K562 (cell line): Measurements from ENCODE around the gene PRR35. TPM values are rescaled to one million over a fixed set of nuclear protein-coding genes. Genes with fewer than 3 reads are reported as not detected.

ENCODE experiments used
- CBX2 ChIP-seq: fragments of 200-600 bp; sonication (generic); IDR thresholded peaks from one replicate; pipeline ENCODE4 v1.6.1; 2012; ENCODE audit warnings: mild to moderate bottlenecking, low read length, inconsistent platforms; ENCODE audit not compliant: insufficient read depth, poor library complexity, severe bottlenecking
- DACH1 ChIP-seq: fragments of 450-650 bp; IDR thresholded peaks from 2 replicates; pipeline ENCODE4 v1.6.1; 2018; ENCODE audit not compliant: partially characterized antibody
- MCM7 ChIP-seq, 2 experiments: fragments of 450-650 bp; IDR thresholded peaks; 2 replicates each; pipeline ENCODE4 v1.6.1; 2016 to 2018
- MEF2D ChIP-seq: conservative IDR thresholded peaks from 2 replicates; pipeline ENCODE4 v1.6.1; 2016; ENCODE audit warnings: low read depth, missing genetic modification characterization, missing compliant biosample characterization
- RBM34 ChIP-seq: fragments of 200-400 bp; formaldehyde crosslinking; IDR thresholded peaks from 2 replicates; pipeline ENCODE4 v1.6.1; 2018; ENCODE audit warnings: low read length, borderline replicate concordance; ENCODE audit not compliant: insufficient read depth
- TBP ChIP-seq: optimal IDR thresholded peaks from 2 replicates; pipeline ENCODE3; 2011; ENCODE audit warnings: low read depth, low read length, improper control_type of control experiment
- TEAD4 ChIP-seq, 2 experiments: sonication (generic) in 1 of 2; formaldehyde crosslinking in 1 of 2; IDR thresholded peaks; 2 replicates each; pipeline versions ENCODE4 v1.6.1 to v1.8.0; 2012 to 2022; ENCODE audit warnings: borderline replicate concordance in 1 of 2, inconsistent platforms in 1 of 2, low read length in 1 of 2, mild to moderate bottlenecking in 1 of 2, missing genetic modification reagents in 1 of 2
- ZNF507 ChIP-seq: conservative IDR thresholded peaks from 2 replicates; pipeline ENCODE4 v1.6.1; 2017; ENCODE audit warnings: missing genetic modification characterization, missing compliant biosample characterization
- ZNF561 ChIP-seq: fragments of 450-650 bp; formaldehyde crosslinking; conservative IDR thresholded peaks from 2 replicates; pipeline ENCODE4 v1.4.0; 2020; ENCODE audit warnings: mild to moderate bottlenecking, moderate library complexity
- ZNF695 ChIP-seq: fragments of 450-650 bp; formaldehyde crosslinking; IDR thresholded peaks from 2 replicates; pipeline ENCODE4 v1.4.0; 2020; ENCODE audit warnings: mild to moderate bottlenecking, moderate library complexity
- ZNF696 ChIP-seq: fragments of 250-450 bp; sonication (Bioruptor Pico); conservative IDR thresholded peaks from 2 replicates; pipeline ENCODE4 v1.4.0; 2020; ENCODE audit warnings: mild to moderate bottlenecking, moderate library complexity
- polyA plus RNA-seq, 8 experiments: library from polyadenylated mRNA; depleted of rRNA in 4 of 8; stranded (reverse) in 5 of 8; unstranded in 3 of 8; fragments of >200 nt; fragmentation: Nextera tagmentation in 2 of 8; fragmentation: Illumina TruSeq in 1 of 8; extraction: Ambion mirVana in 2 of 8; extraction: Trizol in 1 of 8; gene quantifications; 2 replicates each; pipeline versions ENCODE4 v1.2.1 to v1.2.3, GENCODE V29; 2011 to 2014; ENCODE audit warnings: inconsistent platforms in 1 of 8, missing spikeins in 1 of 8
- total RNA-seq, 7 experiments: library from RNA; depleted of rRNA in 6 of 7; stranded (reverse); fragments of >200 nt in 6 of 7; fragmentation: Illumina TruSeq in 2 of 7; extraction: Trizol in 2 of 7; gene quantifications; 2 replicates each; pipeline versions ENCODE4 v1.2.1 to v1.2.3, GENCODE V29; 2011 to 2021; ENCODE audit warnings: low replicate concordance in 1 of 7
- TF ChIP-seq, protein P1 (sequence below): fragments of 250-450 bp; sonication (Bioruptor Pico); IDR thresholded peaks from 2 replicates; pipeline ENCODE4 v1.4.0; 2020; ENCODE audit warnings: mild to moderate bottlenecking, moderate library complexity
- TF ChIP-seq, protein P2 (sequence below), 2 experiments: fragments of 150-350 bp in 1 of 2; IDR thresholded peaks; 2 replicates each; pipeline ENCODE4 v1.6.1; 2012 to 2016; ENCODE audit warnings: low read depth in 2 of 2, low read length in 2 of 2, mild to moderate bottlenecking in 1 of 2, moderate library complexity in 1 of 2
- TF ChIP-seq, protein P3 (sequence below), 2 experiments: fragments of 450-650 bp; IDR thresholded peaks; 2 replicates each; pipeline ENCODE4 v1.6.1; 2016; ENCODE audit warnings: mild to moderate bottlenecking in 2 of 2, borderline replicate concordance in 1 of 2, low read depth in 1 of 2, moderate library complexity in 1 of 2

PRR35 gene
- total and polyA plus RNA-seq, 9 of the 15 experiments (the other 6 are each of a cell fraction or from before 2014, with no cell fraction given) = 0.17 to 0.45 (median 0.21) TPM; not detected in 5

DNA sequence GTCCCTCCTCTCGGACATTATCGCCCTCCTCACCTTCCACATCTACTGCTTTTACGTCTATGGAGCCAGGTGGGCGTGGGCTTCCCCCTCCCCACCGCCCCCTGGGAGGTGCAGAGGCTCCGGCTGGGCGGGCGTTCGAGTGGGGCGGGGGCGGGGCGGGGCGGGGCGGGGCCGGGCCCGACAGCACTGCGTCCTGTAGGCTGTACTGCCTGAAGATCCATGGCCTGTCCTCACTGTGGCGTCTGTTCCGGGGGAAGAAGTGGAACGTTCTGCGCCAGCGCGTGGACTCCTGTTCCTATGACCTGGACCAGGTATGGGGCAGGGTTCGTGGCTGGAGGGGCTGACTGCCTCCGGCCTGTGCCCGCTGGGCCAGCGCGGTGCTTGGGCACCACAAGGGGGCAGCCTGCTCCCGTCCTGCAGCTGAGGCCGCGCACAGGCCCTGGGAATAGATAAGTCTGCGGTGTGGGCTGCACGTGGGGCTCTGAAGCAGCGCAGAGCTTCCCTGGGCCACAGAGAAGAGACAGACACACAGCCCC lies 18.7 kb downstream of the PRR35 start (continued):
- TF ChIP-seq, protein P1, sequence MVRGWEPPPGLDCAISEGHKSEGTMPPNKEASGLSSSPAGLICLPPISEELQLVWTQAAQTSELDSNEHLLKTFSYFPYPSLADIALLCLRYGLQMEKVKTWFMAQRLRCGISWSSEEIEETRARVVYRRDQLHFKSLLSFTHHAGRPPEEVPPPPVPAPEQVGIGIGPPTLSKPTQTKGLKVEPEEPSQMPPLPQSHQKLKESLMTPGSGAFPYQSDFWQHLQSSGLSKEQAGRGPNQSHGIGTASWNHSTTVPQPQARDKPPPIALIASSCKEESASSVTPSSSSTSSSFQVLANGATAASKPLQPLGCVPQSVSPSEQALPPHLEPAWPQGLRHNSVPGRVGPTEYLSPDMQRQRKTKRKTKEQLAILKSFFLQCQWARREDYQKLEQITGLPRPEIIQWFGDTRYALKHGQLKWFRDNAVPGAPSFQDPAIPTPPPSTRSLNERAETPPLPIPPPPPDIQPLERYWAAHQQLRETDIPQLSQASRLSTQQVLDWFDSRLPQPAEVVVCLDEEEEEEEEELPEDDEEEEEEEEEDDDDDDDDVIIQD = no peak
- no peak for TF ChIP-seq ZNF696 (CRISPR knock-in tag)
- no peak for TF ChIP-seq CBX2
- TF ChIP-seq, protein P2, sequence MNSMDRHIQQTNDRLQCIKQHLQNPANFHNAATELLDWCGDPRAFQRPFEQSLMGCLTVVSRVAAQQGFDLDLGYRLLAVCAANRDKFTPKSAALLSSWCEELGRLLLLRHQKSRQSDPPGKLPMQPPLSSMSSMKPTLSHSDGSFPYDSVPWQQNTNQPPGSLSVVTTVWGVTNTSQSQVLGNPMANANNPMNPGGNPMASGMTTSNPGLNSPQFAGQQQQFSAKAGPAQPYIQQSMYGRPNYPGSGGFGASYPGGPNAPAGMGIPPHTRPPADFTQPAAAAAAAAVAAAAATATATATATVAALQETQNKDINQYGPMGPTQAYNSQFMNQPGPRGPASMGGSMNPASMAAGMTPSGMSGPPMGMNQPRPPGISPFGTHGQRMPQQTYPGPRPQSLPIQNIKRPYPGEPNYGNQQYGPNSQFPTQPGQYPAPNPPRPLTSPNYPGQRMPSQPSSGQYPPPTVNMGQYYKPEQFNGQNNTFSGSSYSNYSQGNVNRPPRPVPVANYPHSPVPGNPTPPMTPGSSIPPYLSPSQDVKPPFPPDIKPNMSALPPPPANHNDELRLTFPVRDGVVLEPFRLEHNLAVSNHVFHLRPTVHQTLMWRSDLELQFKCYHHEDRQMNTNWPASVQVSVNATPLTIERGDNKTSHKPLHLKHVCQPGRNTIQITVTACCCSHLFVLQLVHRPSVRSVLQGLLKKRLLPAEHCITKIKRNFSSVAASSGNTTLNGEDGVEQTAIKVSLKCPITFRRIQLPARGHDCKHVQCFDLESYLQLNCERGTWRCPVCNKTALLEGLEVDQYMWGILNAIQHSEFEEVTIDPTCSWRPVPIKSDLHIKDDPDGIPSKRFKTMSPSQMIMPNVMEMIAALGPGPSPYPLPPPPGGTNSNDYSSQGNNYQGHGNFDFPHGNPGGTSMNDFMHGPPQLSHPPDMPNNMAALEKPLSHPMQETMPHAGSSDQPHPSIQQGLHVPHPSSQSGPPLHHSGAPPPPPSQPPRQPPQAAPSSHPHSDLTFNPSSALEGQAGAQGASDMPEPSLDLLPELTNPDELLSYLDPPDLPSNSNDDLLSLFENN (IDR thresholded peaks at IDR 0.05; ENCODE audit: low read depth in 2 of 2, low read length in 2 of 2) = no peak
- TF ChIP-seq TEAD4 (IDR thresholded peaks at IDR 0.05; ENCODE audit: low read length) = peak; percentile 63; the same call in 1 of the 2 replicates
- TF ChIP-seq TEAD4 (CRISPR knock-in tag; IDR thresholded peaks at IDR 0.05; ENCODE audit: borderline replicate concordance) = no peak
- TF ChIP-seq ZNF695 (CRISPR knock-in tag) = no peak
- TF ChIP-seq TBP = peak; percentile 39
- TF ChIP-seq, protein P3, sequence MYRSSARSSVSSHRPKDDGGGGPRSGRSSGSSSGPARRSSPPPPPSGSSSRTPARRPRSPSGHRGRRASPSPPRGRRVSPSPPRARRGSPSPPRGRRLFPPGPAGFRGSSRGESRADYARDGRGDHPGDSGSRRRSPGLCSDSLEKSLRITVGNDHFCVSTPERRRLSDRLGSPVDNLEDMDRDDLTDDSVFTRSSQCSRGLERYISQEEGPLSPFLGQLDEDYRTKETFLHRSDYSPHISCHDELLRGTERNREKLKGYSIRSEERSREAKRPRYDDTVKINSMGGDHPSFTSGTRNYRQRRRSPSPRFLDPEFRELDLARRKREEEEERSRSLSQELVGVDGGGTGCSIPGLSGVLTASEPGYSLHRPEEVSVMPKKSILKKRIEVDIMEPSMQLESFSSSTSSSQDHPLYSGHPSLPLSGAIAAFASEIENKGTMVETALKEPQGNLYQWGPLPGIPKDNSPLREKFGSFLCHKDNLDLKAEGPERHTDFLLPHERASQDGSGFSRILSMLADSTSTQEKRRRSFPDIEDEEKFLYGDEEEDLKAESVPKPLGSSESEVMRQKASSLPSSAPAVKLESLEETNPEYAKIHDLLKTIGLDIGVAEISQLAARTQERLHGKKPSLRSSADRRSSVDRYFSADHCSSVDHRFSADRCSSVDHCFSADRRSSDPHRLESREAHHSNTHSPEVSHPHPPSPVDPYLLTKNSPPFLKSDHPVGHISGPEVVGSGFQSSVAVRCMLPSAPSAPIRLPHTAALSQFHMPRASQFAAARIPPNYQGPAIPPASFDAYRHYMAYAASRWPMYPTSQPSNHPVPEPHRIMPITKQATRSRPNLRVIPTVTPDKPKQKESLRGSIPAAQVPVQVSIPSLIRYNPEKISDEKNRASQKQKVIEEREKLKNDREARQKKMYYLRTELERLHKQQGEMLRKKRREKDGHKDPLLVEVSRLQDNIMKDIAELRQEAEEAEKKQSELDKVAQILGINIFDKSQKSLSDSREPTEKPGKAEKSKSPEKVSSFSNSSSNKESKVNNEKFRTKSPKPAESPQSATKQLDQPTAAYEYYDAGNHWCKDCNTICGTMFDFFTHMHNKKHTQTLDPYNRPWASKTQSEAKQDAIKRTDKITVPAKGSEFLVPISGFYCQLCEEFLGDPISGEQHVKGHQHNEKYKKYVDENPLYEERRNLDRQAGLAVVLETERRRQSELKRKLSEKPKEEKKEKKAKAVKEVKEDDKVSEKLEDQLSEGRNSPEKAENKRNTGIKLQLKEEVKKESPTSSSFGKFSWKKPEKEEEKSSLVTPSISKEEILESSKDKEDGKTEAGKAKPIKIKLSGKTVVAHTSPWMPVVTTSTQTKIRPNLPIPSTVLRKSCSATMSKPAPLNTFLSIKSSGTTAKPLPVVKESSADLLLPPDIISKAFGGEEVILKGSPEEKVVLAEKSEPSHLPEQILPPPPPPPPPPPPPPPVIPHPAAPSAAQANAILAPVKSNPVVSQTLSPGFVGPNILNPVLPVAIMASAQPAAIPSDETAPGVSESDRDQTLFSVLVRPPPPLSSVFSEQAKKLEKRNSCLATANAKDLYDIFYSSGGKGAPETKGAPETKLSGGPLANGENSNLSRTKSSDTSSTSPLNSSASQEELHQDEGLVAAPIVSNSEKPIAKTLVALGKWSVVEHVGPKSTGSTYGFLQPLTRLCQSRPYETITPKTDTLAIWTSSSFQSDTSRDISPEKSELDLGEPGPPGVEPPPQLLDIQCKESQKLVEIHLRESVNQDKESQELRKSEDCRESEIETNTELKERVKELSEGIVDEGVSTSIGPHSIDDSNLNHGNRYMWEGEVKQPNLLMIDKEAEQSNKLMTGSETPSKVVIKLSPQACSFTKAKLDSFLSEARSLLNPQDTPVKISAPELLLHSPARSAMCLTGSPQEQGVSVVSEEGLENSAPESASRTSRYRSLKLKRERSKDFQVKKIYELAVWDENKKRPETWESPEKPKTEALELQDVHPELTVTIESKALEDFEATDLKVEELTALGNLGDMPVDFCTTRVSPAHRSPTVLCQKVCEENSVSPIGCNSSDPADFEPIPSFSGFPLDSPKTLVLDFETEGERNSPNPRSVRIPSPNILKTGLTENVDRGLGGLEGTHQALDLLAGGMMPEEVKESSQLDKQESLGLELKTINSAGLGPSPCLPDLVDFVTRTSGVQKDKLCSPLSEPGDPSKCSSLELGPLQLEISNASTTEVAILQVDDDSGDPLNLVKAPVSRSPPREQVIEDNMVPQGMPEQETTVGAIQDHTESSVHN (IDR thresholded peaks at IDR 0.05; ENCODE audit: borderline replicate concordance in 1 of 2, low read depth in 1 of 2) = no peak
- TF ChIP-seq RBM34 = no peak
- no peak for TF ChIP-seq ZNF507 (tag)
- no peak for TF ChIP-seq MEF2D (tag)
- TF ChIP-seq DACH1 = no peak
- TF ChIP-seq ZNF561 (CRISPR knock-in tag) = no peak
- TF ChIP-seq MCM7 (IDR thresholded peaks at IDR 0.05) = no peak
